Transverse colon (tissue), 3 donors: ENCODE measurements around the gene RNGTT.

ENCODE experiments used
- CTCF ChIP-seq, 5 experiments: fragments of 200-600 bp in 3 of 5; fragments of 450-650 bp in 2 of 5; sonication (generic) in 3 of 5; IDR thresholded peaks; 1 replicate in 2 of 5; 2 replicates in 3 of 5; pipeline ENCODE4 v1.5.1; 2016 to 2017; ENCODE audit warnings: antibody characterized with exemption in 5 of 5, inconsistent platforms in 3 of 5, mild to moderate bottlenecking in 2 of 5, moderate library complexity in 1 of 5
- POLR2A ChIP-seq: fragments of 450-650 bp; IDR thresholded peaks from one replicate; pipeline ENCODE4 v1.6.1; 2016; ENCODE audit warnings: antibody characterized with exemption, mild to moderate bottlenecking, moderate library complexity

- TF ChIP-seq POLR2A: no peak
- TF ChIP-seq CTCF (IDR thresholded peaks at IDR 0.05): no peak
Measured at GRCh38 chr6:88840796-88841539, 122.5 kb downstream of the RNGTT start.
